ENCODE data around the gene TP53I3.

GRCh38 chr2:24075915-24076848 is 8.5 kb downstream of the TP53I3 start, which contains the start of gene SF3B6:
- TF ChIP-seq ZNF384 (IDR thresholded peaks at IDR 0.05) (no peak), SP1 (IDR thresholded peaks at IDR 0.05) (no peak), PKNOX1 (IDR thresholded peaks at IDR 0.05) (peak; percentile 69), HDGF (IDR thresholded peaks at IDR 0.05; ENCODE audit: borderline replicate concordance) (no peak), FOXK2 (IDR thresholded peaks at IDR 0.05) (peak; percentile 78), BHLHE40 (IDR thresholded peaks at IDR 0.05; ENCODE audit: borderline replicate concordance) (no peak), NFRKB (IDR thresholded peaks at IDR 0.05) (peak; percentile 30; the same call in 1 of the 2 replicates)

Measured in HEK293T (cell line).